DLD1 (cell line): ENCODE results near the gene B9D2.

ENCODE experiments used
- in situ Hi-C: cut with HindIII; loops from 2 replicates; pipeline ENCODE4 v1.10.0; 2017; ENCODE audit warnings: low sequenced_read_pairs

Gene B9D2

GRCh38 chr19:41330481-41330880 is 33.5 kb downstream of the B9D2 start:
- in situ Hi-C loops = no loop called here

GRCh38 chr19:41328842-41329225 is 35.1 kb downstream of the B9D2 start:
- in situ Hi-C loops = no loop called here

GRCh38 chr19:41328157-41328841 is 35.6 kb downstream of the B9D2 start:
- in situ Hi-C loops = no loop called here

GRCh38 chr19:41327576-41328156 is 36.3 kb downstream of the B9D2 start:
- in situ Hi-C loops = no loop called here

- in situ Hi-C loops = no loop called here
These were observed 36.8 kb downstream of the B9D2 start for GRCh38 chr19:41327076-41327575.

GRCh38 chr19:41325947-41326706 is 37.8 kb downstream of the B9D2 start:
- in situ Hi-C loops = no loop called here

- in situ Hi-C loops = no loop called here
These were observed 38.4 kb downstream of the B9D2 start for GRCh38 chr19:41325640-41325946.

GRCh38 chr19:41324921-41325639 is 38.9 kb downstream of the B9D2 start:
- in situ Hi-C loops = no loop called here

- in situ Hi-C loops = no loop called here
These were observed 39.7 kb downstream of the B9D2 start for GRCh38 chr19:41324231-41324702.

- in situ Hi-C loops = no loop called here
These were observed 40.4 kb downstream of the B9D2 start for GRCh38 chr19:41323430-41324125.

- in situ Hi-C loops = no loop called here
These were observed 40.9 kb downstream of the B9D2 start for GRCh38 chr19:41323023-41323422.

- in situ Hi-C loops = no loop called here
These were observed 41.5 kb downstream of the B9D2 start for GRCh38 chr19:41322451-41322850.

- in situ Hi-C loops = no loop called here
These were observed 42.2 kb downstream of the B9D2 start for GRCh38 chr19:41321600-41322270.

GRCh38 chr19:41321204-41321599 is 42.7 kb downstream of the B9D2 start:
- in situ Hi-C loops = no loop called here

GRCh38 chr19:41320568-41320967 is 43.4 kb downstream of the B9D2 start:
- in situ Hi-C loops = no loop called here

- in situ Hi-C loops = no loop called here
These were observed 43.8 kb downstream of the B9D2 start for GRCh38 chr19:41320185-41320518.

GRCh38 chr19:41319500-41320184 is 44.3 kb downstream of the B9D2 start:
- in situ Hi-C loops = no loop called here

- in situ Hi-C loops = no loop called here
These were observed 45.1 kb downstream of the B9D2 start for GRCh38 chr19:41318696-41319499.
